Breast epithelium (tissue), 4 donors: ENCODE data around the gene KIF1B. TPM values are rescaled to one million over a fixed set of nuclear protein-coding genes. Genes with fewer than 3 reads are reported as not detected.

Source experiments
- DNase-seq, 2 donors: peaks; one replicate each; pipeline ENCODE4 v3.0.0-alpha.2; 2019; ENCODE audit warnings: low spot score in 2 of 2
- H3K27ac ChIP-seq, 2 donors: fragments of 200-600 bp; sonication (generic) in 1 of 2; one replicate each; pipeline ENCODE4 v1.5.1; 2016 to 2019; ENCODE audit warnings: mild to moderate bottlenecking in 1 of 2
- H3K27me3 ChIP-seq, 2 donors: fragments of 200-600 bp; sonication (generic) in 1 of 2; one replicate each; pipeline versions ENCODE4 v1.5.1 to v1.6.0; 2017 to 2019; ENCODE audit warnings: control low read depth in 1 of 2, mild to moderate bottlenecking in 1 of 2
- H3K36me3 ChIP-seq: fragments of 200-600 bp; one replicate; pipeline ENCODE4 v1.5.1; 2019
- H3K4me1 ChIP-seq, 2 donors: fragments of 200-600 bp; sonication (generic); one replicate each; pipeline ENCODE4 v1.5.1; 2016 to 2019; ENCODE audit warnings: control low read depth in 1 of 2
- H3K4me3 ChIP-seq, 3 donors: fragments of 200-600 bp; sonication (generic); 1 replicate in 2 of 3; 2 replicates in 1 of 3; pipeline ENCODE4 v1.5.1; 2016 to 2019; ENCODE audit warnings: mild to moderate bottlenecking in 3 of 3, moderate library complexity in 2 of 3
- H3K9me3 ChIP-seq, 2 donors: fragments of 200-600 bp; sonication (generic) in 1 of 2; one replicate each; pipeline ENCODE4 v1.5.1; 2016 to 2019; ENCODE audit warnings: control low read depth in 1 of 2
- CTCF ChIP-seq, 3 donors: fragments of 450-650 bp; IDR thresholded peaks; one replicate each; pipeline ENCODE4 v1.5.1; 2016 to 2017; ENCODE audit warnings: antibody characterized with exemption in 3 of 3, mild to moderate bottlenecking in 3 of 3, moderate library complexity in 3 of 3
- POLR2A ChIP-seq: fragments of 450-650 bp; IDR thresholded peaks from one replicate; pipeline ENCODE4 v1.6.1; 2016; ENCODE audit warnings: antibody characterized with exemption, mild to moderate bottlenecking, moderate library complexity
- POLR2AphosphoS5 ChIP-seq, 3 donors: sonication (generic); formaldehyde crosslinking; IDR thresholded peaks; one replicate each; pipeline ENCODE4 v1.6.1; 2017; ENCODE audit warnings: antibody characterized with exemption in 3 of 3
- intact Hi-C: fragments of 100-400 bp; cut with DNase I; formaldehyde crosslinking; loops from one replicate; pipeline ENCODE4 v1.15.1; 2023; ENCODE audit warnings: low total_unique reads
- total RNA-seq, 3 donors: library from RNA; depleted of rRNA; stranded (reverse); fragments of >200 nt; gene quantifications; one replicate each; pipeline ENCODE4 v1.1.0, GENCODE V29; 2016

Gene KIF1B
- total RNA-seq, 3 donors from 2014 or later, result 42.6 to 45.7 (median 43.5) TPM

GRCh38 chr1:10429868-10430215, 219.5 kb downstream of the KIF1B start:
- TF ChIP-seq CTCF (IDR thresholded peaks at IDR 0.05), result no peak
- no peak for TF ChIP-seq POLR2AphosphoS5 (IDR thresholded peaks at IDR 0.05)
- no peak for TF ChIP-seq POLR2A
- no peaks in the 10 kb centered on the region for H3K36me3 ChIP-seq
- intact Hi-C loops, result loop anchor here (10.0 kb wide), 1 partner anchor 55 kb away; no protein-coding TSS in a partner anchor
- peaks cover 0 to 5% of the 10 kb centered on the region in 2 donors for H3K4me1 ChIP-seq
- no peaks in the 10 kb centered on the region for H3K27me3 ChIP-seq
- peak overlapping the region; percentile 65 to 79 (median 72) for H3K4me3 ChIP-seq
- DNase-seq, result no peak
- H3K27ac ChIP-seq, result peak overlapping the region; percentile 50 to 70
- no peaks in the 10 kb centered on the region for H3K9me3 ChIP-seq

GRCh38 chr1:10430216-10431069, 220.1 kb downstream of the KIF1B start, which contains the start of gene CENPS:
CENPS (plus strand) TSS chr1:10430433; CDS start chr1:10430518, 85 bp downstream.
- H3K9me3 ChIP-seq, result no peaks in the 10 kb centered on the region
- H3K4me3 ChIP-seq, result peak within 1 kb of the TSS; percentile 65 to 79 (median 72)
- H3K4me1 ChIP-seq, result peaks cover 0 to 5% of the 10 kb centered on the region in 2 donors
- intact Hi-C loops, result no loop called here
- peak; percentile 53 to 75 (median 62) for TF ChIP-seq POLR2AphosphoS5 (IDR thresholded peaks at IDR 0.05)
- no peak for TF ChIP-seq POLR2A
- peak; percentile 92 to 99 (median 96) for TF ChIP-seq CTCF (IDR thresholded peaks at IDR 0.05)
- H3K27me3 ChIP-seq, result no peaks in the 10 kb centered on the region
- no peaks in the 10 kb centered on the region for H3K36me3 ChIP-seq
- peak; percentile 64 to 78 for DNase-seq
- H3K27ac ChIP-seq, result peak within 1 kb of the TSS; percentile 50 to 70

Other genes with a start within 250 kb of the KIF1B start
- gene RBP7, start 213.3 kb upstream of the KIF1B start, total RNA-seq, result 100 to 1,000 TPM in 1 of 3 donors, 10 to 100 TPM in 2; 37.5 to 285 (median 49.8) TPM
- 10 to 100 TPM; 36.4 to 43.4 (median 41.7) TPM for gene UBE4B, start 177.6 kb upstream of the KIF1B start, total RNA-seq
- 100 to 1,000 TPM in 2 of 3 donors, 10 to 100 TPM in 1; 85.6 to 211 (median 101) TPM for gene PGD, start 188.5 kb downstream of the KIF1B start, total RNA-seq
- gene CENPS, start 219.9 kb downstream of the KIF1B start, total RNA-seq, result 1 to 10 TPM; 5.9 to 8.8 (median 5.9) TPM
- gene CORT, start 239.5 kb downstream of the KIF1B start, total RNA-seq, result under 1 TPM in 2 of 3 donors, not detected in 1; 0.29 to 0.64 TPM